ENCODE results near the gene HPD.

- TF ChIP-seq TARDBP (IDR thresholded peaks at IDR 0.05): no peak
- no peak for TF ChIP-seq HDGF (IDR thresholded peaks at IDR 0.05; ENCODE audit: borderline replicate concordance)
- TF ChIP-seq ELF4 (IDR thresholded peaks at IDR 0.05): no peak
- TF ChIP-seq SP1 (IDR thresholded peaks at IDR 0.05): no peak
- TF ChIP-seq ZNF384 (IDR thresholded peaks at IDR 0.05): no peak
- no peak for TF ChIP-seq LEF1 (IDR thresholded peaks at IDR 0.05; ENCODE audit: borderline replicate concordance)
- TF ChIP-seq L3MBTL2 (conservative IDR thresholded peaks at IDR 0.05): no peak
- TF ChIP-seq BHLHE40 (IDR thresholded peaks at IDR 0.05; ENCODE audit: borderline replicate concordance): no peak
- TF ChIP-seq PKNOX1 (IDR thresholded peaks at IDR 0.05): no peak
- TF ChIP-seq NFRKB (IDR thresholded peaks at IDR 0.05): no peak
- TF ChIP-seq FOXK2 (IDR thresholded peaks at IDR 0.05): no peak
Observed at GRCh38 chr12:121866331-121866730, 7.7 kb upstream of the HPD start.

Data from HEK293T (cell line).